GM19238 (cell line): Measurements from ENCODE around the gene RBM38.

Experiments
- DNase-seq: peaks from one replicate; pipeline ENCODE4 v3.0.0; 2011; ENCODE audit warnings: low spot score; ENCODE audit not compliant: insufficient read length

RBM38 gene

GRCh38 chr20:57450931-57451330 is 59.7 kb downstream of the RBM38 start:
- DNase-seq, result no peak

- no peak for DNase-seq
Measured at GRCh38 chr20:57451431-57451794, 60.2 kb downstream of the RBM38 start.

- no peak for DNase-seq
Measured at GRCh38 chr20:57451795-57452661, 60.8 kb downstream of the RBM38 start.

DNA sequence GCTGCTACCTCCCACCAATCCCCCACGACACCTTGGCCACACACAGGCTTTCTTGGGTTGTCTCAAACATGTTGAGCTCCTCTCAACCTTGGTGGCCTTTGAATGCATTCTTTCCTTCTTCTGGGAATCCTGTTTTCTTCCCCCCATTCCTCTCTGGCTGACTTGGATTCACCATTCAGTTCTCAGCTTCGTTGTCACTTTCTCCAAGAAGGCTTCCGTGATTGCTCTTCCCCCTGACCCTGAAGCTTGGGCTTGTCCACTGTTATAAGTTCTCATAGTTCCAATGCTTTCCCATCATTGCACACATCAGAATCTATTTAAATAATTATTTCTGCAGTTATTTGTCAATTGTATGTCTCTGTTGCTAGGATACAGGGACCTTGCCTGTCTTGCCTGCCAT is 64.2 kb downstream of the RBM38 start:
- no peak for DNase-seq

GRCh38 chr20:57456116-57456515 is 64.9 kb downstream of the RBM38 start:
- no peak for DNase-seq

DNA sequence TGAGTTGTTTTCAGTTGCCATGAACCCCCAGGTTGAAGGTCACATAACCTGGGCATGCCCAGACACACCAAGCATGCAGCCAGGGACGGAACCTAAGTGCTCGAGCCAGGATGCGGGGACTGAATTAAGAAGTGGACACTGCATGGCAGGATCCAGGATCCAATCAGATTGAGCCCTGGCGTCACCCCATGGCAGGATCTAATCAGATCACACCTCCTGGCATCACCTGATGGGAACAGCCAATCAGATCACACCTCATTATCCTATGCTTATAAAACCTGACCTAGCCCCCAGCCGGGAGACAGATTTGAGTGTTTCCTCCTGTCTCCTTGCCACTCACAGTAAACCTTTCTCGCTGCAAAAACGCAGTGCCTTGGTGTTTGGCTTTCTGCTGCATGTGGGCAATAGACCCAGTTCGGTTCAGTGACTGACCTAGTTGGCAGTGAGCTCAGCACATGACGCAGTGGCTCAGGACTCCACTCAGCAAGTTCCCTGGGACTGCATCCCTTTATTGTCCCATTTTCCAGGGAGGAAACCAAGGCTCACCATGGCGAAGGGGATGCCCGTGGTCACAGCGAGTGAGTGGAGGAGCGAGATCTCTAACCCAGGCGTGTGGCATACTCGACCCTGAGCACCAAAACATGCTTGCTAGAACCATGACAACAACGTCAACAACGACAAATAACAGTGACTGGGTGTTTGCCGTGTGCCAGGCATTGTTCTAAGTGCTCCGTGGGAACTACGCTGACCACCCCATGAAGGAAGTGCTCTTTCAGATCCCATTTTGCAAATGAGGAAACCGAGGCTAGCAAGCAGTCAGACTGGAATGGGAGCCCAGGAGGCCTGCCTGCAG is 66.3 kb downstream of the RBM38 start:
- DNase-seq, result no peak

DNA sequence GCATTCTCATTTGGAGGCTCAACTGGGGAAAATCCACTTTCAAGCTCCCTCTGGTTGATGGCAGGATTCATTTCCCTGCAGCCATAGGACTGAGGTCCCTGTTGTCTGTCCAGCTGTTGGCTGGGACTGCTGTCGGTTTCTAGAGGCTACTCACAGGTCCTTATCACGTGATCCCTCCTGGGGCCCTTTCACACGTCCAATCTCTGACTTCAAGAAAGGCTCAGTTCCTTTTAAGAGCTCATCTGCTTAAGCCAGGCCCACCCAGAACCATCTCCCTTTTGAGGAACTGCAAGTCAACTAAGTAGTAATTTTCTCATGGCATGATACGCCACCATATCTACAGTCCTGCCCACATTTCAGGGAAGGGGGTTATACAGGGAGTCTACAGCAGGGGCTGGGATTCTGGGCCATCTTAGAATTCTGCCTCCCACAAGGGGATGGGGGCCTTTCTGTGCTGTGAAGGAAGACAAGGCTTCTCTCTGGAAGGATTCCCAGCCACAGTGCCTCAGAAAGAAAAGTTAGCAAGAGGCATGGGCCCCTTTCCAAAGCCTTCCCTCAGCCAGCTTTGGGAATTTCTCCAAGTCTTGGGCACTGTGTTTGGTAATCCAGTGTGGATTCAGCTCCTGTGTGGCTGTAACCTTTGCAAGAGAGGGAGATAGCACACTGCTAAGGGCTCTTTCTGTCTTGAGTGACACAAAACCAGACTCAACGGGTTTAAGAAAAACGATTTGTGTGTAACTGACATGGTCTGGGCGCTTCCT is 67.4 kb downstream of the RBM38 start:
- no peak for DNase-seq
